ENCODE data around the gene PWP2.
"Not testable (repeated sequence)": the region's sequence is repeated elsewhere in the genome, so short reads cannot be mapped to it uniquely, and the experiment has no call there.

Gene PWP2

DNA sequence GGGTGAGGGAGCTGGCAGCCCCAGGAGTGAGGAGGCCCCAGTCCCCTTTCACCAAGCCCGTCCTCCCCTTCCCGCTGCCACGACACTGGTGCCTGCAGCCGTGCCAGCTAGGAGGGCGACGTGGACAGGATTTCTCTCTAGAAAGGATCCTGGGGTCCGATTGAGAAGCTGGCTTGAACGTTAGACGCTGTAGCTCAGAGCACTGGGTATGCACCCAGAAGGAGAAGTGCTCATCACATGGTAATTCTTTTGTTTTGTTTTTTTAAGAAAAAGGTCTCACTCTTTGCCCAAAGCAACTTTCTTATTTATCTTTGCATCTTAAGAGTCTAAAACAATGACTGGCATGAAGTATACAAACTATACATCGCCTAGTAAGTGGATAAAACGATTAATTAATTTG is 60.3 kb downstream of the PWP2 start:
- not testable (repeated sequence) for DNase-seq

- DNase-seq: not testable (repeated sequence)
Measured at GRCh38 chr21:44170326-44170725, 63.1 kb downstream of the PWP2 start.

DNA sequence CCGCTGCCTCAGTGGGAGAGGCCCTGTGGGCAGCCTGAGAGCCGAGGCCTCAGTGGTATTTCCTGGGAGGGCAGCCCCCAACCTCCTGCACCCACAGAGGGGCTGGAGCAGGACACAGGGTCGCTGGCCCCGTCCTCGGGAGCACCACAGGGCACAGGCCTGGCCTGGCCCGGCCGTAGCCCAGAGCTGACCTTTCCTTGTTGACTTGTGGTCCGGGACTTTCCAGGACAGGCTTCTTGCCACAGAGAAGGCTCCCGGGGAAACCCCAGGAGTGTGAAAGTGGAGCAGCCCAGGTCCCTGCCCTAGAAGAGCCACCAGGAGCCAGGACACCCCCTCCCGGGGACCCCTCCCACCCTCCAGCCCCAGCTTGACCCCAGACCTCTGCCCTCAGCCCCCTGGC is 63.7 kb downstream of the PWP2 start:
- DNase-seq: not testable (repeated sequence)

DNA sequence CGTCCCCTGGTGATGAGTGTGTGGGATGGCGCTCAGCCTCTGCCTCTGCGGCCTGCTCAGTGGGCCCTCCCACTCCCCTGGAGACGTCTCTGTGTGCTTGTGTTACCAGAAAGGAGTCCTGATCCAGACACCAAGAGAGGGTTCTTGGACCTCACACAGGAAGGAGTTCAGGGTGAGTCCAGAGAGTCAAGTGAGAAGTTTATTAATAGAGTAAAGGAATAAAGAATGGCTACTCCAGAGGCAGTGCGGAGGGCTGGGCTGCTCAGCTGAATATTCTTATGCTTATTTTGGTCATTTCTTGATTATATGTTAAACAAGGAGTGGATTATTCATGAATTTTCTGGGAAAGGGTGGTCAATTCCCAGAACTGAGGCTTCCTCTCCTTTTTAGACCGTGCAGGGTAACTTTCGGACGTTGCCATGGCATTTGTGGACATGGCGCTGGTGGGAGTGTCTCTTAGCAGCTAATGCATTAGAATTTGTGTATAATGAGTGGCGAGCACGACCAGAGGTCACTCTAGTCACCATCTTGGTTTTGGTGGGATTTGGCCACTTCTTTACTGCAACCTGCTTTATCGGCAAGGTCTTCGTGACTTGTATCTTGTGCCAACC is 64.9 kb downstream of the PWP2 start:
- DNase-seq: not testable (repeated sequence)

- not testable (repeated sequence) for DNase-seq
Measured at GRCh38 chr21:44172741-44173140, 65.5 kb downstream of the PWP2 start.

- DNase-seq: not testable (repeated sequence)
Measured at GRCh38 chr21:44175189-44175588, 68.0 kb downstream of the PWP2 start.

DNA sequence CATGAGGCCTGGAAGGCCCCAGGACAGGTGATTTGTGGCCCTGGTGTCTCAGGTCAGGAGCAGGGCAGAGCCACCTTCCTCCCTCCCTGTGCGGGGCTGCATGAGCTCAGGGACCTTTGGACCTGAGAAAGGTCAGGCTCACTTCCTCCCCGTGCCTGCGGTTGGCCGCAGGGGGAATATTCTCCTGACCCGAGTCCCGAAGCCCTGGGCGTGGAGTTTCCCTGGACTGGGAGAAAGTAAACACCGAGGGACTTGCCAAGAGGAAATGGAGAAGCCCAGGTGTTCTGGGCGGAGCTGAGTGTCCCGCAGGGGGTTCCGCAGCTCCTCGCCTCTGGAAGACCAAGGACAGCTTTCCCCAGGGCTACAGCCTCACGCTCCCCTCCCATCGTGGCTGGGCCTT is 68.9 kb downstream of the PWP2 start:
- not testable (repeated sequence) for DNase-seq
